Fibroblast of skin of abdomen (primary cell): ENCODE data around the gene KDM6A.
"Not testable (repeated sequence)": the region's sequence is repeated elsewhere in the genome, so short reads cannot be mapped to it uniquely, and the experiment has no call there.

ENCODE experiments used
- DNase-seq: peaks from one replicate; pipeline ENCODE4 v3.0.0-alpha.2; 2013

KDM6A gene

DNA sequence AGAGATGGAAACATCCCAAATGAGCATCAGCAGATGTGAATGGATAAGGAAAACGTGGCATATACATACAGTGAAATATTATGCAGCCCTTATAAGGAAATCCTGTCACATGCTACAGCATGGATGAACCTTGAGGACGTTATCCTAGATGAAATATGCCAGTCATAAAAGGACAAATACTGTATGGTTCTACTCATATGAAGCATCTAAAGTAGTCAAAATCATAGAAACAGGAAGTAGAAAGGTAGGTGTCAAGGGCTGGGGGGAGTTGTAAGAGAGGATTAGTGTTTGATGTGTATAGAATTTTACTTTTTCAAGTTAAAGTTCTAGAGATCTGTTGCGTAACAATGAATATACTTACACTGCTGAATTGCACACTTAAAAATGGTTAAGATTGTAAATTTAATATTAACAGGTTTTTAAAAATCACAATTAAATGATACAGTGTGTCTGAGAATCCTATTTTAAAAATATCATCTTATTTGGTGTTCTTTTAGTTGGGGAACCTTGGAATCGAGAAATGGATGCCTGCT, 58.5 kb downstream of the KDM6A start:
- no peak for DNase-seq

GRCh38 chrX:44935172-44935571, 62.2 kb downstream of the KDM6A start:
- no peak for DNase-seq

GRCh38 chrX:44935640-44936039, 62.7 kb downstream of the KDM6A start:
- DNase-seq: no peak

- DNase-seq: no peak
These were observed 64.6 kb downstream of the KDM6A start for GRCh38 chrX:44937606-44938005.

GRCh38 chrX:44938111-44938510, 65.1 kb downstream of the KDM6A start:
- no peak for DNase-seq

GRCh38 chrX:44940541-44940940, 67.6 kb downstream of the KDM6A start:
- not testable (repeated sequence) for DNase-seq

- no peak for DNase-seq
These were observed 70.0 kb downstream of the KDM6A start for GRCh38 chrX:44943007-44943406.

DNA sequence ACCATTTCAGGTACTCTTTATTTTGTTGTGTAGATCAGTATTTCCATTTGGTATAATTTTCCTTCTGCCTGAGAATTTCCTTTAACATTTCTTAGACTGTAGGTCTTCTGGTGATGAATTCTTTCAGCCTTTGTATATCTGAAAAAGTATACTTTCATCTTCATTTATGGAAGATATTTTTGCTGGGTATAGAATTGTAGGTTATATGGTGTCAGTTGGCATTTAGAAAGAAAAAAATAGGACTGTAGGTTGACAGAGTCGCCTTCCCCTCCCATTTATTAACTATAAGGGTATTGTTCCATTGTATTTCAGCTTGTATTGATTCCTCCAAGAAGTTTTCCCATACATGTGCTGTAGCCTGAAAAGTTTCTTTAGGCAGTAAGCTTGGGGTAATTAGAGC, 71.9 kb downstream of the KDM6A start:
- DNase-seq: no peak

- no peak for DNase-seq
These were observed 72.7 kb downstream of the KDM6A start for GRCh38 chrX:44945736-44946135.

DNA sequence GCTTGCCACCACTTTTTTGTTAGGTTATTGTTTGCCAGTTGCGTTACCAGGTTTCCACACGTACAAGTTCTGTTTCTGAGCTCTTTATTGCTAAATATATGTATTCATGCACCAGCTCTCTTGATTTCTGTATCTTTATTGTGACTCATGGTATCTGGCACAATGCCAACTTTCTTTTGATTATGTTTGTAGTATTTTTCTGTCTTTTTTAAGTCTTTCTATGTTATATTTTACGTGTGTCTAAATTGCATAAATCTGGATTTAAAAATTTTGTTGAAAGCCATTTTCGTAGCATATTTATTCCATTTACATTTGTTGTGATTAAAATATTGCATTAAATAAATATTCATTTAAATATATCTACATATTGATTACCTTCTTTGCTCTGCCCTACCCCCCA, 73.8 kb downstream of the KDM6A start:
- no peak for DNase-seq

- DNase-seq: no peak
These were observed 75.0 kb downstream of the KDM6A start for GRCh38 chrX:44947995-44948394.

- DNase-seq: no peak
These were observed 75.4 kb downstream of the KDM6A start for GRCh38 chrX:44948406-44948805.

DNA sequence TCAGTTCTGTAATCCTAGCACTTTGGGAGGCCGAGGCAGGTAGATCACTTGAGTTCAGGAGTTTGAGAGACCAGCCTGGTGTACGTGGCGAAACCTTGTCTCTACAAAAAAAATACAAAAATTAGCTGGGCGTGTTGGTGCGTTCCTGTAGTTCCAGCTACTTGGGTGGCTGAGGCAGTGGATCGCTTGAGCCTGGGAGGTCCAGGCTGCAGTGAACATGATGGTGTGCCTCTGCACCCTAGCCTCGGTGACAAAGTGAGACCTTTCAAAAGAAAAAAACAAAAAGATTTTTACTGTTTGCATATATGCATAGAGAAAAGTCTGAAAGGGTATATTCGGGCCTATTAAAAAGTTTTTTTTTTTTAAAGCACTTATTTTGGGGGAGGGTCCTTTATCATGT, 76.1 kb downstream of the KDM6A start:
- DNase-seq: no peak

GRCh38 chrX:44950471-44951366, 77.7 kb downstream of the KDM6A start:
- not testable (repeated sequence) for DNase-seq

GRCh38 chrX:44951572-44952067, 78.6 kb downstream of the KDM6A start:
- no peak for DNase-seq

GRCh38 chrX:44952329-44953027, 79.5 kb downstream of the KDM6A start:
- DNase-seq: no peak

- peak; percentile 16 for DNase-seq
These were observed 80.9 kb downstream of the KDM6A start for GRCh38 chrX:44953734-44954502.

DNA sequence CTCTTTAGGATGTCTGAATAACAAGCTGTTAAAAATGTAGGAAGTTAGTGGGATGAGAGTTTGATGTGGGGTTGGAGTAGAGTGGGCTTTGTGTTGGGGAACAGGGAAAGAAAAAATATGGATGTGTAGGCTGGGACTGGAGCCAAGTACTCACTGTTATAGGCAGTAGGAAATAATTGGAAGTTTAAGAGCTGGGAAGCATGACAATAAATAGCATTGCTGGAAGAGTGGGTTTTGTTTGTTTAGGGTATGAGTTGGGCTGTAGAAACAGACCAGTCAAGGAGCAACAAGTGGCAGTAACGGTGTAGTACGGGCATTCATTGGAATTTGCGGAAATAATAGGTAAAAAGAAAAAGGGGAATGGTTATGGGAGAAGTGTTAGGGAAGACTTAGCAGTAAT, 81.6 kb downstream of the KDM6A start:
- no peak for DNase-seq

- DNase-seq: no peak
These were observed 84.9 kb downstream of the KDM6A start for GRCh38 chrX:44957848-44958247.

- no peak for DNase-seq
These were observed 85.5 kb downstream of the KDM6A start for GRCh38 chrX:44958480-44958879.

GRCh38 chrX:44961817-44962607, 89.0 kb downstream of the KDM6A start:
- no peak for DNase-seq

GRCh38 chrX:44962944-44963343, 90.0 kb downstream of the KDM6A start:
- DNase-seq: no peak
